Measurements from ENCODE around the gene GPX1. TPM values are rescaled to one million over a fixed set of nuclear protein-coding genes. Genes with fewer than 3 reads are reported as not detected.
"Not testable (repeated sequence)": the region's sequence is repeated elsewhere in the genome, so short reads cannot be mapped to it uniquely, and the experiment has no call there.

Gene GPX1
- 377 and 434 TPM in 2 replicates for total RNA-seq (2014; rRNA removed)
- polyA plus RNA-seq (2012): 544 TPM

- DNase-seq (ENCODE audit: low read depth): peak; percentile 96
Observed at GRCh38 chr3:49358217-49358883, at the start of gene GPX1. Gene GPX1, minus strand, starts transcription at chr3:49358353. Its CDS starts 75 bp downstream, at chr3:49358278.

GRCh38 chr3:49406571-49407565 lies 48.7 kb upstream of the GPX1 start:
- no peak for DNase-seq (ENCODE audit: low read depth)

GRCh38 chr3:49405570-49405969 lies 47.4 kb upstream of the GPX1 start:
- not testable (repeated sequence) for DNase-seq (ENCODE audit: low read depth)

GRCh38 chr3:49403891-49404290 lies 45.7 kb upstream of the GPX1 start:
- DNase-seq (ENCODE audit: low read depth): no peak

GRCh38 chr3:49401766-49402165 lies 43.6 kb upstream of the GPX1 start:
- DNase-seq (ENCODE audit: low read depth): no peak

GRCh38 chr3:49399461-49399860 lies 41.3 kb upstream of the GPX1 start:
- peak; percentile 41 for DNase-seq (ENCODE audit: low read depth)

GRCh38 chr3:49397470-49397869 lies 39.3 kb upstream of the GPX1 start:
- DNase-seq (ENCODE audit: low read depth): peak; percentile 68

- not testable (repeated sequence) for DNase-seq (ENCODE audit: low read depth)
Observed at GRCh38 chr3:49391310-49391709, 33.2 kb upstream of the GPX1 start.

GRCh38 chr3:49389297-49389696 lies 31.1 kb upstream of the GPX1 start:
- DNase-seq (ENCODE audit: low read depth): no peak

- DNase-seq (ENCODE audit: low read depth): no peak
Observed at GRCh38 chr3:49388289-49388820, 30.2 kb upstream of the GPX1 start.

GRCh38 chr3:49387721-49388120 lies 29.6 kb upstream of the GPX1 start:
- peak; percentile 82 for DNase-seq (ENCODE audit: low read depth)

GRCh38 chr3:49386056-49386756 lies 28.1 kb upstream of the GPX1 start:
- no peak for DNase-seq (ENCODE audit: low read depth)

GRCh38 chr3:49385617-49386016 lies 27.5 kb upstream of the GPX1 start:
- no peak for DNase-seq (ENCODE audit: low read depth)

- DNase-seq (ENCODE audit: low read depth): no peak
Observed at GRCh38 chr3:49383387-49383786, 25.2 kb upstream of the GPX1 start.

- peak; percentile 87 for DNase-seq (ENCODE audit: low read depth)
Observed at GRCh38 chr3:49378249-49378895, 20.2 kb upstream of the GPX1 start.

GRCh38 chr3:49377483-49377882 lies 19.3 kb upstream of the GPX1 start:
- peak; percentile 19 for DNase-seq (ENCODE audit: low read depth)

GRCh38 chr3:49371946-49372345 lies 13.8 kb upstream of the GPX1 start:
- DNase-seq (ENCODE audit: low read depth): no peak

GRCh38 chr3:49370585-49371290 lies 12.6 kb upstream of the GPX1 start:
- DNase-seq (ENCODE audit: low read depth): no peak

- no peak for DNase-seq (ENCODE audit: low read depth)
Observed at GRCh38 chr3:49362561-49362960, 4.4 kb upstream of the GPX1 start.

GRCh38 chr3:49359623-49360022 lies 1.5 kb upstream of the GPX1 start:
- DNase-seq (ENCODE audit: low read depth): peak; percentile 75

GRCh38 chr3:49358884-49359225 lies 702 bp upstream of the GPX1 start:
- DNase-seq (ENCODE audit: low read depth): no peak
